ENCODE results near the gene C11orf71.

C11orf71 gene

GRCh38 chr11:114353443-114353842 is 46.9 kb downstream of the C11orf71 start:
- DNase-seq, result no peak

GRCh38 chr11:114350022-114350421 is 50.3 kb downstream of the C11orf71 start:
- no peak for DNase-seq

All from KG1 (cell line).